B cell (primary cell): Measurements from ENCODE around the gene FER. TPM values are rescaled to one million over a fixed set of nuclear protein-coding genes. Genes with fewer than 3 reads are reported as not detected.

ENCODE experiments used
- ATAC-seq: fragments of 200-7000 bp; cut with Tn5 transposase; one replicate; pipeline ENCODE4 v1.10.0; 2021; ENCODE audit warnings: low read depth, mild to moderate bottlenecking, moderate number of reproducible peaks, moderate library complexity
- CTCF ChIA-PET: fragments of 350-600 bp; sonication (Branson Sonifier 250); formaldehyde crosslinking; loops from one replicate; lab custom pipeline; 2021; ENCODE audit warnings: antibody characterized with exemption, inconsistent platforms; lab: Charles Lee
- POLR2A ChIA-PET: fragments of 350-600 bp; sonication (Branson Sonifier 250); formaldehyde crosslinking; loops from one replicate; lab custom pipeline; 2021; ENCODE audit warnings: antibody characterized with exemption; lab: Charles Lee
- DNase-seq: peaks from one replicate; pipeline ENCODE4 v3.0.0; 2013
- H2AFZ ChIP-seq: 2 replicates; pipeline ENCODE4 v1.6.1; 2012; ENCODE audit warnings: mild to moderate bottlenecking, low read depth, low read length; ENCODE audit not compliant: insufficient read depth, poor library complexity, severe bottlenecking
- H3K27ac ChIP-seq, 2 donors: 1 replicate in 1 of 2; 2 replicates in 1 of 2; pipeline ENCODE4 v1.5.1; 2012 to 2013; ENCODE audit warnings: low read length in 2 of 2, mild to moderate bottlenecking in 2 of 2, moderate library complexity in 1 of 2
- H3K27me3 ChIP-seq, 4 experiments: fragments of 200-600 bp in 1 of 4; sonication (generic) in 1 of 4; replicated peaks in 1 of 4; 1 replicate in 2 of 4; 2 replicates in 2 of 4; pipeline versions ENCODE4 v1.6.1 to v1.7.0; 2013 to 2016; ENCODE audit warnings: low read length in 3 of 4, mild to moderate bottlenecking in 2 of 4, mixed read lengths in 1 of 4, moderate library complexity in 1 of 4; ENCODE audit not compliant: insufficient read depth in 4 of 4, control insufficient read depth in 3 of 4; ENCODE audit errors: control extremely low read depth in 1 of 4
- H3K36me3 ChIP-seq, 2 experiments: replicated peaks in 1 of 2; 1 replicate in 1 of 2; 2 replicates in 1 of 2; pipeline versions ENCODE4 v1.6.1 to v1.7.1; 2013; ENCODE audit warnings: low read length in 1 of 2; ENCODE audit not compliant: insufficient read depth in 2 of 2, control insufficient read depth in 1 of 2; ENCODE audit errors: control extremely low read depth in 1 of 2, extremely low read depth in 1 of 2
- H3K4me1 ChIP-seq, 2 donors: fragments of 200-600 bp in 1 of 2; sonication (generic) in 1 of 2; 1 replicate in 1 of 2; 2 replicates in 1 of 2; pipeline versions ENCODE4 v1.5.1 to v1.6.1; 2013 to 2017; ENCODE audit warnings: low read length in 2 of 2; ENCODE audit not compliant: control insufficient read depth in 2 of 2, insufficient read depth in 2 of 2
- H3K4me2 ChIP-seq: replicated peaks from 2 replicates; pipeline ENCODE3; 2012; ENCODE audit warnings: mild to moderate bottlenecking, low read depth, low read length; ENCODE audit not compliant: poor library complexity, severe bottlenecking
- H3K4me3 ChIP-seq, 5 experiments: fragments of 200-600 bp in 1 of 5; sonication (generic) in 1 of 5; 1 replicate in 3 of 5; 2 replicates in 2 of 5; pipeline versions ENCODE4 v1.5.1 to v1.7.0; 2011 to 2016; ENCODE audit warnings: low read length in 4 of 5, mild to moderate bottlenecking in 4 of 5, low read depth in 2 of 5, control low read depth in 1 of 5, moderate library complexity in 1 of 5; ENCODE audit not compliant: insufficient read depth in 1 of 5; ENCODE audit errors: control extremely low read depth in 1 of 5, extremely low read depth in 1 of 5
- H3K79me2 ChIP-seq: fragments of 200-600 bp; sonication (generic); one replicate; pipeline ENCODE4 v1.6.0; 2016; ENCODE audit warnings: low read length; ENCODE audit not compliant: control insufficient read depth, insufficient read depth
- H3K9ac ChIP-seq: fragments of 200-600 bp; sonication (generic); 2 replicates; pipeline ENCODE4 v1.6.1; 2017; ENCODE audit warnings: mild to moderate bottlenecking, low read length, moderate library complexity
- H3K9me3 ChIP-seq, 3 donors: one replicate each; pipeline versions ENCODE4 v1.6.1 to v1.7.1; 2013; ENCODE audit warnings: low read length in 2 of 3; ENCODE audit not compliant: control insufficient read depth in 2 of 3, insufficient read depth in 1 of 3; ENCODE audit errors: control extremely low read depth in 1 of 3
- H4K20me1 ChIP-seq: 2 replicates; pipeline ENCODE4 v1.6.0; 2012; ENCODE audit warnings: mild to moderate bottlenecking, low read length; ENCODE audit not compliant: insufficient read depth, control insufficient read depth, poor library complexity, severe bottlenecking
- H3K27ac Mint-ChIP-seq: one replicate; pipeline ENCODE4 v1.8.0; 2021; ENCODE audit warnings: mixed read lengths
- H3K27me3 Mint-ChIP-seq: one replicate; pipeline ENCODE4 v1.8.0; 2021; ENCODE audit warnings: mixed read lengths
- H3K4me1 Mint-ChIP-seq: one replicate; pipeline ENCODE4 v1.8.0; 2021; ENCODE audit warnings: mixed read lengths
- H3K4me3 Mint-ChIP-seq: one replicate; pipeline ENCODE4 v1.8.0; 2021; ENCODE audit warnings: mixed read lengths
- H3K9me3 Mint-ChIP-seq: one replicate; pipeline ENCODE4 v1.8.0; 2022; ENCODE audit warnings: mixed read lengths; ENCODE audit not compliant: insufficient read depth
- EZH2 ChIP-seq: IDR thresholded peaks from 2 replicates; pipeline ENCODE4 v1.6.1; 2012; ENCODE audit warnings: borderline replicate concordance, low read depth, mild to moderate bottlenecking, moderate library complexity, low read length; ENCODE audit not compliant: insufficient read depth, poor library complexity, severe bottlenecking
- WGBS: methylation state at CpG from one replicate; pipeline ENCODE4 v1.1.5; 2013; ENCODE audit warnings: missing lambda C conversion rate; ENCODE audit not compliant: insufficient coverage; 5-methylcytosine and 5-hydroxymethylcytosine counted together
- intact Hi-C: fragments of 100-400 bp; cut with micrococcal nuclease; formaldehyde crosslinking; loops from one replicate; pipeline ENCODE4 v1.10.0; 2022
- polyA plus RNA-seq: library from polyadenylated mRNA; depleted of rRNA; stranded (reverse); fragments of >200 nt; gene quantifications from 2 replicates; pipeline ENCODE4 v1.2.3, GENCODE V29; 2012
- total RNA-seq, 2 donors: library from RNA; stranded (reverse); fragments of 120-200 nt in 1 of 2; gene quantifications; 1 replicate in 1 of 2; 2 replicates in 1 of 2; pipeline versions ENCODE4 v1.2.3 to v1.2.4, GENCODE V29; 2013 to 2022
- TF ChIP-seq, protein P1 (sequence below): fragments of 200-600 bp; IDR thresholded peaks from one replicate; pipeline ENCODE4 v1.8.0; 2022; ENCODE audit warnings: antibody characterized with exemption, mild to moderate bottlenecking

Gene FER
- total and polyA plus RNA-seq, 2 donors (not counting 1 experiment from before 2014, with no cell fraction given): 1.3 to 41.3 TPM

DNA sequence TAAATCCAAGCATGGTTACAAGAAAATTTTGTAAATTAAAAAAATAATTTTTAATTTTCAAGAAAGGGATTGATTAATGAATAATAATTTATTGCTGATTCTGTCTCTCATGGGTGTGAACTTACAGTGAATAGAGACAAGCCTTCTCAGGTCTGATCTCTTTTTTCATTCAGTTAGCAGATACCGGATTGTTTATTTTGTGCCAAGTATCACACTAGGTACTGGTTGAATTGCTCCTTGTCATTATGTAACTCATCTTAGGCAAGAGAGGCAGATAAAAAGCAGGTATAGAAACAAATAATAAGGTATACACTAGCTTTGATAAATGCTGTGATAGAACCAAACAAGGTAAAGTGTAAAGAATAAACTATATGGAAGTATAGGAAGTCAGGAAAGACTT is 378.8 kb downstream of the FER start:
- Mint-ChIP-seq H3K27me3 (no peaks in the 10 kb centered on the region), H3K27ac (no peak overlapping the region), H3K4me3 (no peak overlapping the region), H3K4me1 (no peaks in the 10 kb centered on the region), H3K9me3 (no peaks in the 10 kb centered on the region)
- no peaks in the 10 kb centered on the region for H3K4me1 ChIP-seq
- H2AFZ ChIP-seq: no peak overlapping the region
- no peak overlapping the region for H3K27ac ChIP-seq
- H3K4me2 ChIP-seq: no peak overlapping the region
- no peak overlapping the region for H3K9ac ChIP-seq
- H3K4me3 ChIP-seq: no peak overlapping the region
- no peak for TF ChIP-seq EZH2
- TF ChIP-seq, protein P1, sequence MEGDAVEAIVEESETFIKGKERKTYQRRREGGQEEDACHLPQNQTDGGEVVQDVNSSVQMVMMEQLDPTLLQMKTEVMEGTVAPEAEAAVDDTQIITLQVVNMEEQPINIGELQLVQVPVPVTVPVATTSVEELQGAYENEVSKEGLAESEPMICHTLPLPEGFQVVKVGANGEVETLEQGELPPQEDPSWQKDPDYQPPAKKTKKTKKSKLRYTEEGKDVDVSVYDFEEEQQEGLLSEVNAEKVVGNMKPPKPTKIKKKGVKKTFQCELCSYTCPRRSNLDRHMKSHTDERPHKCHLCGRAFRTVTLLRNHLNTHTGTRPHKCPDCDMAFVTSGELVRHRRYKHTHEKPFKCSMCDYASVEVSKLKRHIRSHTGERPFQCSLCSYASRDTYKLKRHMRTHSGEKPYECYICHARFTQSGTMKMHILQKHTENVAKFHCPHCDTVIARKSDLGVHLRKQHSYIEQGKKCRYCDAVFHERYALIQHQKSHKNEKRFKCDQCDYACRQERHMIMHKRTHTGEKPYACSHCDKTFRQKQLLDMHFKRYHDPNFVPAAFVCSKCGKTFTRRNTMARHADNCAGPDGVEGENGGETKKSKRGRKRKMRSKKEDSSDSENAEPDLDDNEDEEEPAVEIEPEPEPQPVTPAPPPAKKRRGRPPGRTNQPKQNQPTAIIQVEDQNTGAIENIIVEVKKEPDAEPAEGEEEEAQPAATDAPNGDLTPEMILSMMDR: no peak
- H3K27me3 ChIP-seq: no peaks in the 10 kb centered on the region
- H4K20me1 ChIP-seq: no peaks in the 10 kb centered on the region
- ChIA-PET CTCF (no interaction called here), POLR2A (no interaction called here)
- no peaks in the 10 kb centered on the region for H3K79me2 ChIP-seq
- no peaks in the 10 kb centered on the region for H3K9me3 ChIP-seq
- WGBS: no CpG with 5 or more reads among the region's 1 CpG
- no peak for DNase-seq
- ATAC-seq: no peak
- no peaks in the 10 kb centered on the region for H3K36me3 ChIP-seq
- intact Hi-C loops: no loop called here

DNA sequence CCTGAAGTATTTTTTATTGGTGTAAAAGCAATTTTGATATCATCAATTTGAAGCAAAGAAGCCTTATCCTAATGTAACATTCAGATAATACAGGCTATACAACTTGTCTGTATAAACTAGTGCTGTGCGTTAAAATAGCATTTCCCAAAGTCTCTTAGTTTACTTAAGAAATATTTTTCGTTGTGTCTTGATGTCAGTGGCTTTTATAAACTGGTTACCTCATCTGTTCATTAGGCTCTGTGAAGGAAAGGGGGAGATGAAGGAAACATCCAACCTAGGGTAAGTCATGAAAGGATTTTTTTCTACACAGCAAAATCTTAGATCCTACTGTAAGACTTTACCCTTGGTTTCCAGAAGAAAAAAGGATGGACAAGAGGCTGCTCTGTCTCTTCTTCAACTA is 389.2 kb downstream of the FER start:
- CTCF ChIA-PET: no interaction called here
- TF ChIP-seq, protein P1: no peak
- no peak for TF ChIP-seq EZH2
- H3K36me3 ChIP-seq: no peaks in the 10 kb centered on the region
- Mint-ChIP-seq H3K4me1 (peaks cover 7% of the 10 kb centered on the region), H3K9me3 (no peaks in the 10 kb centered on the region), H3K4me3 (no peak overlapping the region), H3K27ac (no peak overlapping the region), H3K27me3 (no peaks in the 10 kb centered on the region)
- no peak overlapping the region for H3K4me3 ChIP-seq
- no peak overlapping the region for H2AFZ ChIP-seq
- intact Hi-C loops: no loop called here
- no peak overlapping the region for H3K27ac ChIP-seq
- H3K27me3 ChIP-seq: no peaks in the 10 kb centered on the region
- no peaks in the 10 kb centered on the region for H4K20me1 ChIP-seq
- H3K79me2 ChIP-seq: no peaks in the 10 kb centered on the region
- POLR2A ChIA-PET: no interaction called here
- DNase-seq: no peak
- no CpG with 5 or more reads among the region's 2 CpGs for WGBS
- ATAC-seq: no peak
- no peak overlapping the region for H3K4me2 ChIP-seq
- H3K9me3 ChIP-seq: no peaks in the 10 kb centered on the region
- H3K9ac ChIP-seq: no peak overlapping the region
- no peaks in the 10 kb centered on the region for H3K4me1 ChIP-seq
